ENCODE data around the gene GMEB2. TPM values are rescaled to one million over a fixed set of nuclear protein-coding genes. Genes with fewer than 3 reads are reported as not detected.

The GMEB2 gene
- total and polyA plus RNA-seq, 10 of the 15 experiments (the other 5 are each of a cell fraction or from before 2014, with no cell fraction given) = 0.08 to 15.1 (median 6.9) TPM

DNA sequence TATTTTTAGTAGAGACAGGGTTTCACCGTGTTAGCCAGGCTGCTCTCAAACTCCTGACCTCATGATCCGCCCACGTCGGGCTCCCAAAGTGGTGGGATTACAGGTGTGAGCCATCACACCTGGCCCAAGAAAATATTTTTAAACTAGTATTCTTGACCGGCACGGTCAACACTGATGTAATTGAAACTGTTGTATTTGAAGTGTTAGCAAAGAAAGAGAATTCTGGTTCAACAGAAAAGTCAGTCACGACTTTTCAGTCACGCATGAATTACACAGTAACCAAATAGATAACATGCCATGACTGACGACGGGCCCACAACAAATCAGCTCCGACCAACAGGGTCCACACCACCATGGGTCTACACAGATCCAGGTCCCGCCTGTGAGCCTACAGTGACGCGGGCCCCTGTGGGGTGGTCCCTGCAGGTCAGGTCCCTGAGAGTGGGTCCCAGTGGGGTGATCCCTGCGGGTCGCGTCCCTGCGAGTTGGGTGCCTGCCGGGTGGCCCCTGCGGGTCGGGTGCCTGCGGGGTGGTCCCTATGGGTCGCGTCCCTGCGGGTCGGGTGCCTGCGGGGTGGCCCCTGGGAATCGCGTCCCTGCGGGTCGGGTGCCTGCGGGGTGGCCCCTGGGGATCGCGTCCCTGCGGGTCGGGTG is 1.0 kb downstream of the GMEB2 start:
- BruUV-seq (replicated peaks) = no TSS peak
- RAD21 ChIA-PET (ENCODE audit: unreplicated experiment) = interaction anchor here (1.0 kb wide), 1 partner anchor 16 kb away, joined by 4 read pairs; no protein-coding TSS in a partner anchor
- no peaks in the 10 kb centered on the region for H3K27me3 ChIP-seq (replicated peaks in 1 of 2; ENCODE audit: control insufficient read depth in 2 of 2, insufficient read depth in 2 of 2, low read length in 1 of 2)
- peak overlapping the region; percentile 81 for H3K27ac ChIP-seq (ENCODE audit: control insufficient read depth, insufficient read depth)
- H3K9me3 ChIP-seq (replicated peaks; ENCODE audit: control insufficient read depth, insufficient read depth, low read length) = no peaks in the 10 kb centered on the region
- intact Hi-C loops (cut with micrococcal nuclease; ENCODE audit: unreplicated experiment) (loop anchor here (5.0 kb wide), 1 partner anchor 89 kb away; the partner anchor contains the start of gene PTK6), in situ Hi-C loops (cut with MboI) (no loop called here)
- POLR2A ChIA-PET = interaction anchor here (1.2 to 1.3 kb wide), 2 partner anchors 8 to 83 kb away, joined by 3 read pairs; no protein-coding TSS in a partner anchor
- H3K4me3 ChIP-seq = peak overlapping the region; percentile 82
- ATAC-seq (peak; percentile 58), FAIRE-seq (peak; percentile 70), DNase-seq (ENCODE audit: low read depth, low spot score) (no peak)
- peak overlapping the region; percentile 84 for H3K9ac ChIP-seq (ENCODE audit: control insufficient read depth, insufficient read depth, low read length)
- peaks cover 55% of the 10 kb centered on the region for H3K79me2 ChIP-seq (ENCODE audit: control insufficient read depth, insufficient read depth, low read length)
- SMC1A ChIA-PET (ENCODE audit: uncharacterized antibody, unreplicated experiment) = interaction anchor here (1.1 to 1.4 kb wide), 4 partner anchors 9 to 87 kb away, joined by 3 to 6 read pairs (median 4); no protein-coding TSS in a partner anchor
- CTCF ChIA-PET = interaction anchor here (0.6 to 2.1 kb wide), 2 partner anchors 16 to 74 kb away, joined by 3 to 9 read pairs; no protein-coding TSS in a partner anchor
- no peaks in the 10 kb centered on the region; a peak in 1 of 4 replicates for H3K36me3 ChIP-seq (ENCODE audit: control insufficient read depth in 2 of 2, insufficient read depth in 2 of 2, low read length in 1 of 2)
- WGBS (ENCODE audit: insufficient coverage, insufficient replicate concordance, low lambda C conversion rate, missing lambda C conversion rate) = 6% methylated on average over 21 of the region's 36 CpGs
- H4K20me1 ChIP-seq (ENCODE audit: control insufficient read depth, insufficient read depth) = no peaks in the 10 kb centered on the region
- peak overlapping the region; percentile 46 for H3K4me2 ChIP-seq (ENCODE audit: control insufficient read depth, insufficient read depth)
- peaks cover 8% of the 10 kb centered on the region for H3K4me1 ChIP-seq (ENCODE audit: control insufficient read depth, insufficient read depth, low read length)
- peak overlapping the region; percentile 47; the same call in 1 of the 2 replicates for H2AFZ ChIP-seq (ENCODE audit: control insufficient read depth, low read depth, low read length)
- TF ChIP-seq TAF1 (IDR thresholded peaks at IDR 0.05; ENCODE audit: borderline replicate concordance, low read depth, low read length) (no peak), CHD2 (IDR thresholded peaks at IDR 0.05; ENCODE audit: borderline replicate concordance, low read depth, low read length) (peak; percentile 47; the same call in 1 of the 2 replicates), BMI1 (IDR thresholded peaks at IDR 0.05; ENCODE audit: borderline replicate concordance) (0 out of 2 replicates have a peak, but pooled peaks have one; percentile 45), CREB1 (IDR thresholded peaks at IDR 0.05; ENCODE audit: low read depth) (peak; percentile 65), BHLHE40 (IDR thresholded peaks at IDR 0.05; ENCODE audit: borderline replicate concordance in 1 of 2, low read depth in 2 of 2, low read length in 1 of 2) (peak; percentile 68 to 85; a peak in 3 of 4 replicates), TCF7 (IDR thresholded peaks at IDR 0.05; ENCODE audit: borderline replicate concordance) (no peak), ZNF207 (IDR thresholded peaks at IDR 0.05; ENCODE audit: borderline replicate concordance) (no peak), TCF12 (IDR thresholded peaks at IDR 0.05; ENCODE audit: low read depth, low read length) (peak; percentile 77), SMAD5 (IDR thresholded peaks at IDR 0.05; ENCODE audit: low read depth) (no peak; the same call in 1 of the 2 replicates), ELK1 (IDR thresholded peaks at IDR 0.05; ENCODE audit: low read depth, low read length) (no peak), SPI1 (IDR thresholded peaks at IDR 0.05; ENCODE audit: borderline replicate concordance, insufficient read depth, low read depth, low read length) (no peak), MTA3 (IDR thresholded peaks at IDR 0.05; ENCODE audit: borderline replicate concordance, low read length) (0 out of 2 replicates have a peak, but pooled peaks have one; percentile 27), EED (IDR thresholded peaks at IDR 0.05; ENCODE audit: low read depth) (0 out of 2 replicates have a peak, but pooled peaks have one; percentile 13), NBN (IDR thresholded peaks at IDR 0.05) (0 out of 2 replicates have a peak, but pooled peaks have one; percentile 44), IKZF1 (conservative IDR thresholded peaks at IDR 0.05) (peak; percentile 54), IKZF2 (IDR thresholded peaks at IDR 0.05) (peak; percentile 43 to 44; a peak in 2 of 4 replicates), EGR1 (IDR thresholded peaks at IDR 0.05; ENCODE audit: borderline replicate concordance in 1 of 2, low read depth in 2 of 2, low read length in 2 of 2) (peak in 1 of 2 experiments; percentile 86; a peak in 2 of 3 replicates), ATF7 (IDR thresholded peaks at IDR 0.05; ENCODE audit: low read depth) (peak; percentile 78)
- TF ChIP-seq, protein P1, sequence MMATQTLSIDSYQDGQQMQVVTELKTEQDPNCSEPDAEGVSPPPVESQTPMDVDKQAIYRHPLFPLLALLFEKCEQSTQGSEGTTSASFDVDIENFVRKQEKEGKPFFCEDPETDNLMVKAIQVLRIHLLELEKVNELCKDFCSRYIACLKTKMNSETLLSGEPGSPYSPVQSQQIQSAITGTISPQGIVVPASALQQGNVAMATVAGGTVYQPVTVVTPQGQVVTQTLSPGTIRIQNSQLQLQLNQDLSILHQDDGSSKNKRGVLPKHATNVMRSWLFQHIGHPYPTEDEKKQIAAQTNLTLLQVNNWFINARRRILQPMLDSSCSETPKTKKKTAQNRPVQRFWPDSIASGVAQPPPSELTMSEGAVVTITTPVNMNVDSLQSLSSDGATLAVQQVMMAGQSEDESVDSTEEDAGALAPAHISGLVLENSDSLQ (IDR thresholded peaks at IDR 0.05) = 0 out of 2 replicates have a peak, but pooled peaks have one; percentile 41
- TF ChIP-seq, protein P2, sequence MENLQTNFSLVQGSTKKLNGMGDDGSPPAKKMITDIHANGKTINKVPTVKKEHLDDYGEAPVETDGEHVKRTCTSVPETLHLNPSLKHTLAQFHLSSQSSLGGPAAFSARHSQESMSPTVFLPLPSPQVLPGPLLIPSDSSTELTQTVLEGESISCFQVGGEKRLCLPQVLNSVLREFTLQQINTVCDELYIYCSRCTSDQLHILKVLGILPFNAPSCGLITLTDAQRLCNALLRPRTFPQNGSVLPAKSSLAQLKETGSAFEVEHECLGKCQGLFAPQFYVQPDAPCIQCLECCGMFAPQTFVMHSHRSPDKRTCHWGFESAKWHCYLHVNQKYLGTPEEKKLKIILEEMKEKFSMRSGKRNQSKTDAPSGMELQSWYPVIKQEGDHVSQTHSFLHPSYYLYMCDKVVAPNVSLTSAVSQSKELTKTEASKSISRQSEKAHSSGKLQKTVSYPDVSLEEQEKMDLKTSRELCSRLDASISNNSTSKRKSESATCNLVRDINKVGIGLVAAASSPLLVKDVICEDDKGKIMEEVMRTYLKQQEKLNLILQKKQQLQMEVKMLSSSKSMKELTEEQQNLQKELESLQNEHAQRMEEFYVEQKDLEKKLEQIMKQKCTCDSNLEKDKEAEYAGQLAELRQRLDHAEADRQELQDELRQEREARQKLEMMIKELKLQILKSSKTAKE (IDR thresholded peaks at IDR 0.05; ENCODE audit: low read depth, poor library complexity, severe bottlenecking) = peak; percentile 77
